H9 (cell line): Measurements from ENCODE around the gene EDC3. TPM values are rescaled to one million over a fixed set of nuclear protein-coding genes. Genes with fewer than 3 reads are reported as not detected.

ENCODE experiments used
- DNase-seq: peaks from one replicate; pipeline ENCODE4 v3.0.0-alpha.2; 2017
- H2AFZ ChIP-seq: one replicate; pipeline ENCODE4 v1.6.1; 2013; ENCODE audit warnings: mild to moderate bottlenecking, low read length, control low read depth, moderate library complexity
- H2AK5ac ChIP-seq: 2 replicates; pipeline ENCODE4 v1.6.1; 2013; ENCODE audit warnings: low read length, control low read depth, mixed read lengths; ENCODE audit not compliant: insufficient read length
- H2BK120ac ChIP-seq: one replicate; pipeline ENCODE4 v1.6.1; 2013; ENCODE audit warnings: low read depth, mild to moderate bottlenecking, low read length, control low read depth, inconsistent platforms; ENCODE audit not compliant: poor library complexity, severe bottlenecking
- H2BK12ac ChIP-seq: 2 replicates; pipeline ENCODE4 v1.6.1; 2013; ENCODE audit warnings: low read length, control low read depth, mixed read lengths, low read depth; ENCODE audit not compliant: insufficient read length
- H2BK15ac ChIP-seq: 2 replicates; pipeline ENCODE4 v1.6.1; 2013; ENCODE audit warnings: low read depth, low read length, control low read depth
- H2BK20ac ChIP-seq: one replicate; pipeline ENCODE4 v1.6.1; 2013; ENCODE audit warnings: low read depth, mild to moderate bottlenecking, low read length, control low read depth, inconsistent platforms; ENCODE audit not compliant: poor library complexity, severe bottlenecking
- H2BK5ac ChIP-seq: 2 replicates; pipeline ENCODE4 v1.6.1; 2013; ENCODE audit warnings: low read length, control low read depth, mixed read lengths; ENCODE audit not compliant: insufficient read length
- H3K14ac ChIP-seq: 2 replicates; pipeline ENCODE4 v1.6.1; 2013; ENCODE audit warnings: low read length, control low read depth; ENCODE audit not compliant: insufficient read depth
- H3K18ac ChIP-seq: 2 replicates; pipeline ENCODE4 v1.6.1; 2013; ENCODE audit warnings: low read depth, mild to moderate bottlenecking, mixed read lengths, low read length, control low read depth; ENCODE audit not compliant: insufficient read length
- H3K23ac ChIP-seq: 2 replicates; pipeline ENCODE4 v1.6.1; 2013; ENCODE audit warnings: low read length, control low read depth, mixed read lengths, low read depth; ENCODE audit not compliant: insufficient read length
- H3K23me2 ChIP-seq: 2 replicates; pipeline ENCODE4 v1.6.1; 2013; ENCODE audit warnings: low read depth, mild to moderate bottlenecking, mixed read lengths, low read length, control low read depth; ENCODE audit not compliant: insufficient read length, poor library complexity, severe bottlenecking
- H3K27ac ChIP-seq: 2 replicates; pipeline ENCODE4 v1.5.1; 2013; ENCODE audit warnings: low read length, control low read depth, mixed read lengths, low read depth; ENCODE audit not compliant: insufficient read length
- H3K27me3 ChIP-seq: 2 replicates; pipeline ENCODE4 v1.6.1; 2013; ENCODE audit warnings: low read length, control low read depth, inconsistent platforms; ENCODE audit not compliant: insufficient read depth
- H3K4ac ChIP-seq: 2 replicates; pipeline ENCODE4 v1.6.1; 2013; ENCODE audit warnings: low read depth, mild to moderate bottlenecking, control low read depth, inconsistent platforms, low read length, moderate library complexity
- H3K4me1 ChIP-seq: 2 replicates; pipeline ENCODE4 v1.6.1; 2013; ENCODE audit warnings: low read length, control low read depth, inconsistent platforms; ENCODE audit not compliant: insufficient read depth
- H3K4me2 ChIP-seq: 2 replicates; pipeline ENCODE4 v1.6.1; 2013; ENCODE audit warnings: low read length, control low read depth, mixed read lengths; ENCODE audit not compliant: insufficient read length, insufficient read depth
- H3K56ac ChIP-seq: 2 replicates; pipeline ENCODE4 v1.6.1; 2013; ENCODE audit warnings: low read depth, mild to moderate bottlenecking, mixed read lengths, low read length, control low read depth; ENCODE audit not compliant: insufficient read length
- H3K79me1 ChIP-seq: 2 replicates; pipeline ENCODE4 v1.6.1; 2013; ENCODE audit warnings: low read depth, mild to moderate bottlenecking, moderate library complexity, low read length, control low read depth, inconsistent platforms; ENCODE audit not compliant: insufficient read depth, poor library complexity, severe bottlenecking
- H3K79me2 ChIP-seq: 2 replicates; pipeline ENCODE4 v1.6.1; 2013; ENCODE audit warnings: low read length, control low read depth, inconsistent platforms; ENCODE audit not compliant: insufficient read depth
- H3K9ac ChIP-seq: 2 replicates; pipeline ENCODE4 v1.6.1; 2013; ENCODE audit warnings: low read length, control low read depth, mixed read lengths; ENCODE audit not compliant: insufficient read length; ENCODE audit errors: extremely low read depth
- H3K9me3 ChIP-seq: one replicate; pipeline ENCODE4 v1.6.1; 2013; ENCODE audit warnings: low read depth, low read length, inconsistent platforms; ENCODE audit not compliant: control insufficient read depth
- H3T11ph ChIP-seq: one replicate; pipeline ENCODE4 v1.6.1; 2013; ENCODE audit warnings: mild to moderate bottlenecking, low read length, control low read depth, inconsistent platforms
- H4K20me1 ChIP-seq: one replicate; pipeline ENCODE4 v1.6.1; 2013; ENCODE audit not compliant: control insufficient read depth, insufficient read length, insufficient read depth
- H4K5ac ChIP-seq: 2 replicates; pipeline ENCODE4 v1.6.1; 2013; ENCODE audit warnings: low read depth, mild to moderate bottlenecking, mixed read lengths, low read length, control low read depth; ENCODE audit not compliant: insufficient read length
- H4K8ac ChIP-seq: replicated peaks from 2 replicates; pipeline ENCODE4 v1.6.1; 2013; ENCODE audit warnings: low read length, control low read depth, mixed read lengths, low read depth; ENCODE audit not compliant: insufficient read length
- H4K91ac ChIP-seq: 2 replicates; pipeline ENCODE4 v1.6.1; 2013; ENCODE audit warnings: low read depth, mild to moderate bottlenecking, moderate library complexity, mixed read lengths, low read length, control low read depth; ENCODE audit not compliant: insufficient read length
- H3K27ac Mint-ChIP-seq, 3 experiments: 2 replicates in 2 of 3; 3 replicates in 1 of 3; pipeline ENCODE4 v1.8.0; 2020 to 2021; ENCODE audit warnings: mixed read lengths in 3 of 3, mild to moderate bottlenecking in 1 of 3, moderate library complexity in 1 of 3
- H3K27me3 Mint-ChIP-seq: 2 replicates; pipeline ENCODE4 v1.8.0; 2021; ENCODE audit warnings: low read depth, mild to moderate bottlenecking, moderate library complexity, mixed read lengths
- H3K36me3 Mint-ChIP-seq, 3 experiments: 2 replicates in 2 of 3; 3 replicates in 1 of 3; pipeline ENCODE4 v1.8.0; 2020 to 2021; ENCODE audit warnings: low read depth in 3 of 3, mixed read lengths in 3 of 3; ENCODE audit not compliant: insufficient read depth in 1 of 3
- H3K4me1 Mint-ChIP-seq, 2 experiments: 2 replicates each; pipeline ENCODE4 v1.8.0; 2020; ENCODE audit warnings: mixed read lengths in 2 of 2
- H3K4me3 Mint-ChIP-seq, 2 experiments: 2 replicates in 1 of 2; 3 replicates in 1 of 2; pipeline ENCODE4 v1.8.0; 2020 to 2021; ENCODE audit warnings: mild to moderate bottlenecking in 2 of 2, mixed read lengths in 2 of 2, moderate library complexity in 1 of 2
- H3K9me3 Mint-ChIP-seq, 2 experiments: 2 replicates in 1 of 2; 3 replicates in 1 of 2; pipeline ENCODE4 v1.8.0; 2020; ENCODE audit warnings: mild to moderate bottlenecking in 2 of 2, mixed read lengths in 2 of 2, moderate library complexity in 1 of 2
- CTCF ChIP-seq: fragments of 200-600 bp; sonication (generic); conservative IDR thresholded peaks from 3 replicates; pipeline ENCODE4 v1.8.0; 2021; ENCODE audit warnings: antibody characterized with exemption, mild to moderate bottlenecking
- WGBS: extraction: QIAGEN DNeasy Blood & Tissue Kit; methylation state at CpG from one replicate; pipeline ENCODE4 v1.1.7; 2013; ENCODE audit warnings: missing lambda C conversion rate, low lambda C conversion rate, mixed read lengths; ENCODE audit not compliant: insufficient read length; ENCODE audit errors: extremely low coverage; 5-methylcytosine and 5-hydroxymethylcytosine counted together
- total RNA-seq: library from RNA; stranded (reverse); gene quantifications from 2 replicates; pipeline ENCODE4 v1.2.1, GENCODE V29; 2021

EDC3 gene
- total RNA-seq, 1 experiment from 2014 or later = 60.5 TPM

- TF ChIP-seq CTCF = no peak
- H4K20me1 ChIP-seq = no peaks in the 10 kb centered on the region
- H3K9me3 Mint-ChIP-seq = no peaks in the 10 kb centered on the region
- H3K4me3 Mint-ChIP-seq = peak overlapping the region; percentile 60 to 77
- H3K18ac ChIP-seq = no peak overlapping the region
- H3K79me2 ChIP-seq = peaks cover 25% of the 10 kb centered on the region; the same call in 1 of the 2 replicates
- H3K14ac ChIP-seq = no peak overlapping the region
- H3K9ac ChIP-seq = no peak overlapping the region
- no peaks in the 10 kb centered on the region for H3K9me3 ChIP-seq
- H3K27me3 ChIP-seq = no peaks in the 10 kb centered on the region; the same call in 1 of the 2 replicates
- no peak overlapping the region for H3K23ac ChIP-seq
- no peak overlapping the region for H2BK5ac ChIP-seq
- H2BK20ac ChIP-seq = no peak overlapping the region
- no peak overlapping the region for H4K91ac ChIP-seq
- no peak overlapping the region for H4K8ac ChIP-seq
- H3K27ac Mint-ChIP-seq = no peak overlapping the region; a peak in 2 of 7 replicates
- no peak overlapping the region for H2AFZ ChIP-seq
- DNase-seq = peak; percentile 78
- H3T11ph ChIP-seq = no peak overlapping the region
- no peaks in the 10 kb centered on the region for H3K4me1 ChIP-seq
- H2BK15ac ChIP-seq = no peak overlapping the region
- H3K4ac ChIP-seq = no peak overlapping the region
- peaks cover 19% of the 10 kb centered on the region for H3K27me3 Mint-ChIP-seq
- H2BK12ac ChIP-seq = no peak overlapping the region
- WGBS = no CpG with 5 or more reads among the region's 38 CpGs
- peak overlapping the region; percentile 73 for H3K4me2 ChIP-seq
- peaks cover 16% of the 10 kb centered on the region for H3K23me2 ChIP-seq
- H2BK120ac ChIP-seq = no peak overlapping the region
- no peak overlapping the region for H3K27ac ChIP-seq
- H3K36me3 Mint-ChIP-seq = peaks cover 0 to 1% (median under 1%) of the 10 kb centered on the region in 3 experiments; a peak in 4 of 7 replicates
- H3K4me1 Mint-ChIP-seq = peaks cover 19 to 22% of the 10 kb centered on the region in 2 experiments
- H2AK5ac ChIP-seq = no peak overlapping the region
- H3K56ac ChIP-seq = no peak overlapping the region
- H3K79me1 ChIP-seq = peaks cover 9% of the 10 kb centered on the region
- no peak overlapping the region for H4K5ac ChIP-seq
These were observed 81.7 kb downstream of the EDC3 start for GRCh38 chr15:74613953-74614743.
